Neural cell (in vitro differentiated cells): ENCODE results near the gene KLHL15.

Source experiments
- CTCF ChIP-seq: fragments of 450-650 bp; IDR thresholded peaks from 2 replicates; pipeline ENCODE4 v1.5.1; 2014; ENCODE audit warnings: antibody characterized with exemption, mild to moderate bottlenecking, moderate library complexity; ENCODE audit not compliant: poor library complexity, severe bottlenecking
- EP300 ChIP-seq: fragments of 450-650 bp; conservative IDR thresholded peaks from 2 replicates; pipeline ENCODE4 v1.6.1; 2014; ENCODE audit warnings: antibody characterized with exemption, mild to moderate bottlenecking, moderate library complexity; ENCODE audit not compliant: poor library complexity, severe bottlenecking
- REST ChIP-seq: IDR thresholded peaks from 2 replicates; pipeline ENCODE4 v1.6.1; 2012; ENCODE audit warnings: borderline replicate concordance
- SMC3 ChIP-seq: fragments of 450-650 bp; conservative IDR thresholded peaks from 2 replicates; pipeline ENCODE4 v1.6.1; 2014; ENCODE audit warnings: antibody characterized with exemption, mild to moderate bottlenecking, moderate library complexity; ENCODE audit not compliant: poor library complexity

DNA sequence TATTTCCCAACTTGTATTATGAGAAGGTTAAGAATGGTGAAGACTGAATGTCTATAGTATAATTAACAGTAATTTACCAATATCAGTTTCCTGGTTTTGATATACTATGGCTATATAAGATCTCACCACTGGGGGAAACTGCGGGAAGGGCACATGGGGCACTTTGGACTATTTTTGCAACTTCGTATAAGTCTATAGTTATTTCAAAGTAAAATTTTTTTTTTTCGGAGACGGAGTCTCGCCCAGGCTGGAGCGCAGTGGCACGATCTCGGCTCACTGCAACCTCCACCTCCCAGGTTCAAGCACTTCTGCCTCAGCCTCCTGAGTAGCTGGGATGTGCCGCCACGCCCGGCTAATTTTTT, 73.1 kb downstream of the KLHL15 start:
- TF ChIP-seq CTCF: no peak
- no peak for TF ChIP-seq SMC3
- no peak for TF ChIP-seq EP300
- TF ChIP-seq REST: no peak
